GM18519 (cell line): ENCODE data around the gene MEGF11.

Experiments used
- ATAC-seq: cut with Tn5 transposase; IDR thresholded peaks from one replicate; pipeline ENCODE4 v1.9.1; 2021; ENCODE audit warnings: mild to moderate bottlenecking, moderate library complexity; ENCODE audit not compliant: unreplicated experiment, low FRiP score

Gene MEGF11

GRCh38 chr15:66184936-66185790 lies 68.4 kb downstream of the MEGF11 start:
- ATAC-seq, result no peak

GRCh38 chr15:66184492-66184891 lies 69.1 kb downstream of the MEGF11 start:
- ATAC-seq, result no peak

- ATAC-seq, result no peak
Observed at GRCh38 chr15:66180531-66181097, 72.9 kb downstream of the MEGF11 start.

- no peak for ATAC-seq
Observed at GRCh38 chr15:66178531-66178910, 75.0 kb downstream of the MEGF11 start.

DNA sequence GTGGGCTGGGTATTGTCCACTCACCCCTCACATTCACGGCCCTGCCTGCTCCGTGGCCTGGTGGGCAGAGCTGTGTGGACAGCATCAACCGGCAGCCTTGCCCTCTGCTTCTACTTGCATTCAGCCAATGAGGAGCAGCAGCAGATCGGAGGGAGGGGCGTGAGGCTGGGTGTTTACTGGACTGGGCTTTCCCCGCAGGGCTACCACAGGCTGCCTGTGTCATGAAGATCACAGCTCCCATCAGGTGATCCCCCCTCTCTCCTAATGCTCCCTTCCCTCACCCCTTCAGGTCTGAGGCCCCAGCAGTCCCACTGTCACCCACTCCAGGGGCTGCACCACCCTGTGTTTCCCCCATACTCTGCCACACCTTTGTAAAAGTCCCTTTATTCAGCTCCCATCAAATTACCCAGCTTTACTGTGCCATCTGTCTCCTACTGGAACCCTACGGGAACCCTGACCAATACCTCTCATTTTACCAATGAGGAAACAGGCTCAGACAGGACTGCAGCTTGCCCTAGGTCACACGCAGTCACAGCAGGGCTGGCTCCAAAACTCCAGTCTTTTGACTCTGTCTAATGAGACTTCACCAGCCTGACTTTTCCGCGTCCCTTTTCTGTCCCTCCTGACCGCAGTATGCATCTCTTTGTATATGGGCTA lies 81.1 kb downstream of the MEGF11 start:
- ATAC-seq, result no peak

- no peak for ATAC-seq
Observed at GRCh38 chr15:66171841-66172240, 81.7 kb downstream of the MEGF11 start.

- no peak for ATAC-seq
Observed at GRCh38 chr15:66170716-66171115, 82.8 kb downstream of the MEGF11 start.

GRCh38 chr15:66170042-66170441 lies 83.5 kb downstream of the MEGF11 start:
- no peak for ATAC-seq

DNA sequence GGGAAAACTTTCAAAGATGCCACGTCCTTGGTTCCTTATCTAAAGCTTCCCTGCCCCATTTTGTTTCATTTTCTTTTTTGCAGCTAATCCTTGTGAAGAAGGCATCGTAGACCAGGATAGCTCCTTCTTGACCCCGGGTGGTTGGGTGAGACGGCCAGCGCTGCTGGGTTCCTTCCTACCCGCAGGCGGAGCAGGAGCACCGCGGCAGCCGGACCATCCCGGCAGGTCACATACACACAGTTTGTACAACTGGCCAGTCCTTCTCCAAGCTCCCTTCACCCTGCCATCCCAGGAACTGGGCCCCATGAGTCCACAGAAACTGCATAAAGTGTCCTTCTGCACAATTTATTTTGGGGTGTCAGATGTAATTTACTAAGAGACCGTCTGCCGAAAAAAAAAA lies 83.9 kb downstream of the MEGF11 start:
- ATAC-seq, result no peak

DNA sequence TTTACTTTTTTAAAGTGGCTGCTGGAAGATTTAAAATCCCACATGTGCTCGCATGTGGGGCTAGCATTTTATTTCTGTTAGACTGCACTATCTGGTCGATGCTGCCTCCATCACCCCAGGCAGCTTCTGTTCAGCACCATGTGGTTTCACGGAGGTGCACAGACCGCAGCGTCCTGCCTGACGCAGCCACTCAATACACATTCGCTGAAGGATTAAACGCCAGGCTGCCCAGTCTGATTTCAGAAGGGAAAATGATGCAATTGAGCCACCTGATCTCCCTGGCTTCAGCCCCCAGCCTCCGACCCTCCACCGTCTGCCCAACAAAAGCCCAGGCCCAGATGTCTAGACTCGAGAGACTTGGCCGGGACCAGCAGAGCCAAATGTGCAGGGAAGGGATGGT lies 84.5 kb downstream of the MEGF11 start:
- ATAC-seq, result no peak

GRCh38 chr15:66167854-66168253 lies 85.7 kb downstream of the MEGF11 start:
- ATAC-seq, result no peak

DNA sequence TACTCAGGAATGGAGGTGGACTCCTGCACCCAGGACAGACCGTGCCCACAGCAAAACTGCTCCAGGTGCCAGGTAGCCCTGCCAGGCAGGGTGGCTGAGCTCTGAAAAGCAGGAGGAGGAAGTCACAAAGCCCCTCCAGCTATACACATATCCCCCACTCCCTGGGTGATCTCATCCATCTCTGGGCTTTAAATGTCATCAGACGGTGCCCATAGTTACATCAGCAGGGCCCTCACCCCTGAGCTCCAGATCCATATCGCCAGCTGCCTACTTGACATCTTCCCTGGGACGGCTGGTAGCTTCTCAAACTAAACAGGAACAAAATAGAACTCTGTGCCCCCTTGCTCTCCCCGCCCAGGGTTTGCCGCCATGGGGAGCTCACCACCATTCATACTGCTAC lies 87.7 kb downstream of the MEGF11 start:
- no peak for ATAC-seq

GRCh38 chr15:66164788-66165187 lies 88.8 kb downstream of the MEGF11 start:
- no peak for ATAC-seq

- no peak for ATAC-seq
Observed at GRCh38 chr15:66163553-66163952, 90.0 kb downstream of the MEGF11 start.

- no peak for ATAC-seq
Observed at GRCh38 chr15:66162286-66162685, 91.3 kb downstream of the MEGF11 start.

- no peak for ATAC-seq
Observed at GRCh38 chr15:66161575-66162118, 91.9 kb downstream of the MEGF11 start.

- no peak for ATAC-seq
Observed at GRCh38 chr15:66161108-66161507, 92.4 kb downstream of the MEGF11 start.

- no peak for ATAC-seq
Observed at GRCh38 chr15:66157507-66157906, 96.0 kb downstream of the MEGF11 start.

DNA sequence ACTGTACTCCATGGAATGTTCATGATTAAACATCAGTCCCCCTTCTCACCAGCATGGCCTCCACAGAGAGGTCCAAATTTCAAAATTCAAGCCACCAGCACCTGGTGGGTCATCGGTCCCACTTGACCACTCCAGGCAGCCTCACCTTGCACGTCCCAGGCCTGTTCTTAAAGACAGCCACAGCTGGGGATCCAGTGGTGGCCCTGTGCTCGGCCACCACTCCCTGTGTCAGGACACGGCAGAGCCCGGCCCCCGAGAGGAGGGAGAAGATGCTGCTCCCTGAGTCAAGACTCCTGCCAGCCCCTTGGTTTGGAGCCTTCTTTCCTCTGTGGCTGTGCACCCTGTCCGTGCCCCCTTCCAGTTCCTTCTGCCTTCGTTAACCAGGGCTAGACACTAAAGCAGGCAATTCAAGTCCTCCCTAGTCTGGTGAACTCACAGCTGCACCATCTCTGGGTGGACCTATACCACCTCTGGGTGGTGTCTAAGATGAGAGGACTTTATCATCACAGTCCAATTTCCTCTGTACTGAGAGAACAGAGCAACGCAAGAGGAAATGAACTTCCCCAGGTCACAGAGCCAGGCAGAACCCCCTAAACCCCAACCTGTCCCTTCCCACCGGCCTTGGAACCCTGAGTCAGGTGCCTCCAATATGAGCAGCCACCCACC lies 97.1 kb downstream of the MEGF11 start:
- no peak for ATAC-seq

GRCh38 chr15:66155065-66155464 lies 98.5 kb downstream of the MEGF11 start:
- ATAC-seq, result no peak

- no peak for ATAC-seq
Observed at GRCh38 chr15:66154581-66154980, 99.0 kb downstream of the MEGF11 start.
